Right ventricle myocardium inferior (tissue), 1 donor: ENCODE data around the gene HIVEP3. TPM values are rescaled to one million over a fixed set of nuclear protein-coding genes. Genes with fewer than 3 reads are reported as not detected.

Experiments used
- ATAC-seq: fragments of 200-7000 bp; cut with Tn5 transposase; one replicate; pipeline ENCODE4 v1.9.1; 2020; ENCODE audit warnings: mild to moderate bottlenecking, moderate library complexity
- DNase-seq: peaks from one replicate; pipeline ENCODE4 v3.0.0; 2021; ENCODE audit errors: missing footprints
- intact Hi-C: fragments of 100-400 bp; cut with DNase I; formaldehyde crosslinking; loops from one replicate; pipeline ENCODE4 v1.11.0; 2022
- total RNA-seq: library from RNA; stranded (reverse); fragmentation: NEBNext Ultra II Directional; extraction: Animal tissue kit (Norgen Biotek cat#: 25700); gene quantifications from one replicate; pipeline ENCODE4 v1.2.1, GENCODE V29; 2021
- donor health status: DM: no; HTN: yes; CAD: no; lungs with severe emphysema.

The HIVEP3 gene
- total RNA-seq, 1 donor from 2014 or later = 6.5 TPM

DNA sequence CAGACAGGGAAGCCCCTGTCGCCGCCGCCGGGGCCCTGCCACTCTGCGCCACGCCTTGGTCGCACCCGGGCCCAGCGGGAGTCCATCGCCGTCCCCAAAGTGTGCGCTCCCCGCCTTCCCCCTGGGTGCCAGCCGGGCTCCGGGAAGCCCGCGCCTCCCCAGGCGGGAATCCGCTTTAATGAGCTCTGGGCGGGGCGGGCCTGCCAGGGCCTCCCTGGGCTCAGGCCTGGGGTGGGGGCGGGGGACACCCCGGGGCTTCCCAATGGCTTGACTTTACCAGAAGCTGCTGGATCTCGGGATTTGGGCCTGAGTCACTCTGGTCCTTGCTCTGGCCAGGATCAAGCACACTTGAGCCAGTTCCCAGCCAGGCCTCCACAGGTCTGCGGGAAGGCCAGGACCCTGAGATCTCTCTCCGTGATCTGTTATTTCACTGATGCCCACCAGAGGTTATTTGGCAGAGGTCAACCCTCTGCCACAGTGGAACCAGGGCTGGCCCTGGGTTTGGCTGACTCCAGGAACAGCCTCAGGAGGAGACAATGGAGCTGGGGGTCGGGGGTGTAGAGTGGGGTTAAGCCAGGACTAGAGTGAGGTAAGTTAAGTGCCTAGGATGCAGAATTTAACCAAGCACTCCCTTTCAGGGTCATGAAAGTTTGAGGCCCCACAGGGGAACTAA is 255.8 kb downstream of the HIVEP3 start:
- no peak for DNase-seq
- intact Hi-C loops = loop anchor here (5.0 kb wide), 2 partner anchors 46 to 109 kb away; no protein-coding TSS in a partner anchor
- peak; percentile 44 for ATAC-seq

DNA sequence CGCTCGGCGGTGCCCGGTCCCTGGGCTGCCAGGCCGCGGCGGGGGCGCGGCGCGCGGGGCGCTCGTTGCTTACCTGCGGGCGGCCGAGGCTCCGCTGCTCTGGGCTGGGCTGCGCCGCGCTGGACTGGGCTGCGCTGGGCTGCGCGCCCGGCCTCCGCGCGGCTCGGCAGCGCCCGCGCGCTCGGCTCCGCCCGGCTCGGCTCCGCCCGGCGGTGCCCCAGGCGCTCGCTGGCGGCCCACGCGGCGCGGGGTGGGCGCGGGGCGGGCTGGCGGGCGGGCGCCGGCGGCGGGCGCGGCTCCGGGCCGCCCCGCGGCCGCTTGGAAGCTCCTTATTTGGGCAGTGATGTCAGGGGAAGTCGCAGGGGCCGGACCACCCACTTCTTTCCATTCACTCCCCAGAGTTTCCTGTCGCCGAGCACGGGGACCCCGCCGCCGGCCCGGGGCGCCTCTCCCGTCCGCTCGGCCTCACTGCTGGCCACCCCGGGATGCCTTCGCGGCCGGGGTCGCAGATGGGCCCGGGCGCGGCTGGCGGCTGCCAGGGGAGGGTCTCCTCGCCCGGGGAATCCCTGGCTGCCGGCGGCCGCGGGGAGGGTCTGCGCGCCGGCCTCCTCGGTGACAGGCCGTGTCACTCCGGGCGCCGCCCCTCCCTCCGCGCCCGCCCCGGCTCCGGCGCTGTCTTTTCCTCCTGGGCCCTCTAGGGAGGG is 256.5 kb downstream of the HIVEP3 start:
- intact Hi-C loops = loop anchor here (5.0 kb wide), 2 partner anchors 45 to 110 kb away; no protein-coding TSS in a partner anchor
- ATAC-seq = peak; percentile 75

DNA sequence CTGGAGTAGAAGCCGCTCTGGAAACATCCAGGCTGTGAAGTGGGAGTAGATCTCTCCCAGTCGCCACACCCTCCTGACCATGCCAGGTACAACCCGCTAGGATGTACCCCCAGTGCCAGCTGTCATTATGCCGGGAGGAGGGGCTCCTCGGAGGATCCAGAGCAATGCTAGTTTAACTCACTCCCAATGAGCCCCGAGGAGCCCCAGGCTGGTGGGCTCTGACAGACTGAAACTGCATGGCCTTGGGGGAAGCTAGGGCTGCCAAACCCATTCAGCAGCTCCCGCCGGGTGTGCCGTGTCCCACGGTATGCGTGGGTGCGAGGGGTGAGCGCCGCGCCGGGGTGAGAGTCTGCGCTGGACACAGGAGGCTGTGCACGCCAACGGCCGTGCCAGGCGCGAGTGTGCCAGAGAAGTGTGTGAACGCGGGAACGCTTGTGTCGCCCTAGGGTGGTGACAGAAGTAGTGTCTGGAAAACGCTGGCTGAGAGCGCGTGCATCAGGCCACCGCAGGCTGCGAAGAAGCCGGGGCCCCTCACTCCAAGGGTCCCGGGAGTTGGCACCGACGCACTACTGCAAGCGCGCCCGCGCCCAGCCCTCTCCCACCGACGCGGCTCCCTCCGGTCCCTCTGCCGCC is 257.2 kb downstream of the HIVEP3 start:
- ATAC-seq (no peak), DNase-seq (no peak)
- intact Hi-C loops = loop anchor here (5.0 kb wide), 2 partner anchors 44 to 111 kb away; no protein-coding TSS in a partner anchor

More for the DNA sequence above, 256.5 kb downstream of the HIVEP3 start:
- DNase-seq = peak; percentile 84

DNA sequence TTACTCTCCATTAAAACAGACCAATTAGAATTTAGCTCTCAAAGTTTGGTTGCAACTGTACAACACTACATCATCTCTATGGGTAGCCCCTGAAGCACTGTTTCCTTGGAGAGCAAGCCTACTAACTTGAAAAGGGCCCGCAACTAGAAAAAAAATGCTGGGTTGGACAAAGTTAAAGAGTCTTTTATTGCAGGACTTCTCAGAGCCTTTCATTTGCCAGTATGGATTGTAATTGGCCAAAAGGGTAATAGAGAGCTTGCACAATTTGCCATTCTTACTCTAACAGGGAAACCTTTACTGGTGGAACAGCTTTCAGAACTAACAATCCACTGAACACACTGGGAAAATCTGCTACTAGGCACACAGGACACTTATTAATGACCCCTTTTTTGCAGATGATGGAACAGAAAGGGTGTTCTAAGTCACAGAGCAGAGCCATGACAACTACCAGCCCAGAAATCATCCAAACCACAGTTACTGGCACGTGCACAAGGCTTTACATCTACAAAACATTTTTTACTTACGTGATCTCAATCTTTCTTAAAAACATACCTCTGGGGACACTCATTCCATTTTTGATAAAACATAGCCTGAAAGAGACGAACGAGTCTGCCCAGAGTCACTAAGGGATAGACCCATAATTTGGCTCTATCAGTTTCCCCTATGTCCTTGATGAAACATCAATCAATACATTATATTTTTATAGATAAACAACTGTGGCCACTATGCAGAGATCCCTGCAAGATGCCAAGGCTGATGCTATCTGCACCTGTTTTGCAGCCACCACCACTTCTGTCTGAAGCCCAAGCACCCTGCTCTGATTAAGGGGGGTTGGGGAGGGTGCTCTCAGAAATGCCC is 257.9 kb downstream of the HIVEP3 start:
- intact Hi-C loops = loop anchor here (5.0 kb wide), 2 partner anchors 43 to 112 kb away; no protein-coding TSS in a partner anchor
- DNase-seq = no peak
- no peak for ATAC-seq

DNA sequence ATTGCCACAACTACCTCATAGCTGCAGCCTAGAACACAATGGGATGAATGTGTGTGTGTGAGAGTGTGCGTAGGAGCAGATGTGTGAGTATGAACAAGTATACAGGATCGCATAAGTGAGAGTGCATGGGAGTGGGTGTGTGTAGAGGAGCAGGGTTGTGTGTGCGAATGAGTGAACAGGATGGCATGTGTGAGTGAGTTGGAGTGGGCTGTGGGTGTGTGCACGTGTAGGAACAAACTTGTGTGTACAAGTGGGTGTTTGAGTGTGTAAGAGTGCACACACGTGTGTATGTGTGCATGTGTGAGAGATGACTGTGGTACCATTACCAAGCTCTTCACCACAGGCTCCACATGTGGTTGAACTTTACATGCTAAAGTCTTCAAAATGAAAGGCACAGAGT is 258.8 kb downstream of the HIVEP3 start:
- intact Hi-C loops = loop anchor here (5.0 kb wide), 2 partner anchors 43 to 112 kb away; no protein-coding TSS in a partner anchor
- DNase-seq = no peak
- no peak for ATAC-seq

DNA sequence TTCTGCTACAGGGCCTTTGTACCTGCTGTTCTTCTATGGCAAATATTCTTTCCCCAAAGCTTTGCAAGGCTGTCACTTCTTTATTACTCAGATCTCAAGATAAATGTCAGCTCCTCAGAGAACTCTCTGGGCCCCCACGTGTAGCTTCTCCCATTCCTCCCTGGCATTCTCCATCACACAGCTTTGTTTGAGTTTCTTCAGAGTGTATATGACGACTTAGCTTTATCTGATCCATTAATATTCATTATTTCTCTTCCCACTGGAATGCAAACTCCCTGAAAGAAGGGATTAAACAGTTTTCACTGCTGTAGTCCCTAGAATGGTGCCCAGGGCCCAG is 259.6 kb downstream of the HIVEP3 start:
- intact Hi-C loops = no loop called here
- no peak for DNase-seq
- ATAC-seq = no peak

DNA sequence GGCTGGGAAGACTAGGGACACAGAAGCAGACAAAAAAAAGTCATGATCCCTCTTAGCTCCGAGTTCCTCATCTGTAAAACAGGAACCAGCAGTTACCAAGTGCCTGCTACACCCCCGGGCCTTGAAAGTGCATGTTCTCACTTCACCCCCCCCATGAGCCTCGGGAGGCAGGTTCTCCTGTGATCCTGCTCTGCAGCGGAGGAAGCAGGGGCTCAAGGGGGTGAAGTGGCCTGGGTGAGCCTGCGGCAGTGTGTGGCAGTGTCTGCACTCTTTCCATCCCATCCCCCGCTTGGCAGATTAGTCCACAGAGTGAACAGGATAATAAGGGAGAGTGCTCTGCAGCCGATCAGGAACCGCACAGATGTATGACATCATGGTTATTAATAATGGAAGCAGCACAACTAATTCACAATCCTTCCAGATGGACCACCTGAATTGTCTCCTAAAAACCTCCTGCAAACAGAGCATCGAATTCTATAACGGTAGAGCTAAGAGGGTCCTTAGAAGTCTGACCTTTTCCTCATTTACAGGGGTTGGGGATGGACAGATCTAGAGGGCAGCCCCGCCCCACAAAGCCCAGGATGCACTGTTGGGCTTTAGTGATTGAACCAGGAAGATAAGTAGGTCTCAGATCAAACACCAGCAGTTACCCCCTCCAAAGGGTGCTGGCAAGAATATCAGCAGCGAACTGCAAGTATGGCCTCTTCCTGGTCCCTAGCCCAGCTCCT is 260.1 kb downstream of the HIVEP3 start:
- intact Hi-C loops = no loop called here
- DNase-seq (no peak), ATAC-seq (no peak)

DNA sequence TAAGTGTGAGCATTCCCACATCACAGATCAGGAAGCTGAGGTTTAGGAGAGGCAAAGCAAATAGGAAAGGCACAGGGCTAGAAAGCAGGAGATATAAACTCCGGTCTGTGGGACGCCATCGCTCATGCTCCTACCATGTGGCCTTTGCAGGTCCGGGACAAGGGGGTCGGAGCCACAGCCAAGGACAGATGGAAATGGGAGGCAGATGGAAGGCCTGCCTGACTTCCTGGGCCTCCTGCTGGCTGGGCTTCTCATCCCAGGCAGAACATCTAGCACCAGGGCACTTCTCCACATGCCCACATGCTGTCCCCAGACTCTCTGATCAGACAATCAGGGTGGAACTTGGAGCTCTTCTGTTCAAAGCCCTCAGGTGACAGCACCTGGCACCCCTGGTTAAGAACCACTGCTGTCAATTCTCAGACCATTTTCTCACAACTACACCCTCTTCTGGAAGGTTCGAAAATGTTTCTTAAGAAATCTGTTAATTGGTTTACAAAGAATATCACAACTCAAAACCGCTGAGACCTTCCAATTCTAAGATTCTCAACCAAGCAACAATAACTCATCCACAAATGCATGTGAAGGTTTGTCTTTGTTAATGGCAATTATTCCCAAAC is 260.9 kb downstream of the HIVEP3 start:
- intact Hi-C loops = no loop called here
- ATAC-seq (no peak), DNase-seq (no peak)

DNA sequence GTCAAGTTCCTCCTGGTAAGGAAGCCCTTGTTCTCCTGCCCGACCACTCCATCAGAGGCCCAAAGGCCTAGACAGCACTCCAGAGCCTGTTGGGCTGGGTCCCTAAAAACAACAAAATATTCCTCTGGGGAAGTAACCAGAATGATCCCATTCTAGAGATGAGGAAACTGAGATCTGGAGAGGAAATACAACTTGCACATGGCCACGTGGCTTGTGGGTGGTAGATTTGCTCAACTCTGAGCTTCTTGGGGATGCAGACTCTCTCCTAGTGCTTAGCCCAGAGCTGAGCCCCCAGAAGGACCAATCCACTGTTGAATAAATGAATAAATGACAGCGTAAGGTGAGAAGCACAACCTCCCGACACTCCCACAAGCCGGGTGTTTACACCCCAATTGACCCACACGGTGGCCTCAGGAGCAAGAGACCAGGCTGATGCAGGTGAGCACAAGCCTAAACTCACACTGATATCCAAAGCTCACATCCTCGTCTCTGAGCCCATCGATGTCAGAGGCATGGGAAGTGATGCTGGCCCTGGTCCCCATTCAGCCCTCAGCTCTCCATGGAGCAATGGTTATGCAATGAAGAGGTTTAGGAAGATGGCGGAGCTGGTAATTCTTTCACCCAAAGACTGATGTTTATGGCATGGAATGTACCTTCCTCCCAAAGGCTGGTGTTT is 261.8 kb downstream of the HIVEP3 start:
- DNase-seq (no peak), ATAC-seq (no peak)
- intact Hi-C loops = no loop called here

DNA sequence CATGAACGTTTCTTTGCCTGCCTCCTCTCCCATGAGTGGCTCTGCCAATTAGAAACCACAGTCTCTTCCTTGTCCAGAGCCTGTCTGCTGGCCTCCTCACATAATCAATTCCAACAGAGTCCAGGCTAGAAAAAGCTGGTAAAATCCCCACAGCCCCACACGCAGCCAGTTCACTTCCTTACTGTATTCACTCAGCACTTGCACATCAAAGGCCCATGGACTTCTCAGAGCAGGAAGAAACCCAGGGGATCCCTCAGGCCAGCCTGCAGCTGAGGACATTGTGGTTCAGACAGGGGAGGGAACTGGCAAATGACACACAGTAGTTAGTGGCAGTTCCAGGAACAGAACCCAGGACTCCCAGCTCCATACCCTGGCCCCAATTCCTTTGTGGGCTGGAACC is 262.7 kb downstream of the HIVEP3 start:
- intact Hi-C loops = no loop called here
- DNase-seq (no peak), ATAC-seq (no peak)

DNA sequence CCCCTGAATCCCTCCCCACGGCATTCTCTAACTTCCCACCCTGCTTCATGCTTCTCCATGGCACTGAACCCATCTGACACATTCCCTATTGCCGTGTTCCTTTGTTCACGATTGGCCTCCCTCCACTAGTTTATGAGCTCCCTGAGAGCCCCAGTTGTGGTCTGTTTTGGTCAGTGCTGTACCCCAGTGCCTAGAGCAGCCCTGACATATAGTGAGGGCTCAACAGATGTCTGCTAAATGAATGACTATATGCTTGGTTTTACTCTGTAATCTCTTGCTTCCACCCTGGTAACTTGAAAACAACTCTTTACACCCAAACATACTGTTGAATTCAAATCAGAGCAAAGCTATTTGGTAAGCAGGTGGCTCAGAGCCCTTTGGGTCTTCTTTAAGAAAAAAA is 263.1 kb downstream of the HIVEP3 start:
- DNase-seq (no peak), ATAC-seq (no peak)
- intact Hi-C loops = no loop called here

DNA sequence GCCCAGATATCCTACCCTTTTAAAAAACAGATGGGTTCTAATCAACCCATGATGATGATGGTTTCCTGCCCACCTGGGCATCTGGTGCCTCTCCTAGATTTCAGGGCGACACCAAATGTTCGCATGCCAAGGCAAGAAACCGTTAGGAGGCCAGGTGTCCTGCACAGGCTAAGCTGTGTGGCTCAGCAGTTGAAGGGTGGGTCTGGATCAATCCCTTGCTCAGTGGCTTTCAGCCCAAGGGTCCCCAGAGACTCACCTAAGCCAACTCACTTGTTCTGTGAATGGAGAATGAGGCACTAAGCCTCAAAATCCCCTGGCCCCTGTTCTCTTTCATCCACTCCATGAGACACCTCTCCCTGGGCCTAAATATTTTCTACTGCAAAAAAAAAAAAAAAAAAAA is 265.1 kb downstream of the HIVEP3 start:
- no peak for DNase-seq
- ATAC-seq = no peak
- intact Hi-C loops = no loop called here

DNA sequence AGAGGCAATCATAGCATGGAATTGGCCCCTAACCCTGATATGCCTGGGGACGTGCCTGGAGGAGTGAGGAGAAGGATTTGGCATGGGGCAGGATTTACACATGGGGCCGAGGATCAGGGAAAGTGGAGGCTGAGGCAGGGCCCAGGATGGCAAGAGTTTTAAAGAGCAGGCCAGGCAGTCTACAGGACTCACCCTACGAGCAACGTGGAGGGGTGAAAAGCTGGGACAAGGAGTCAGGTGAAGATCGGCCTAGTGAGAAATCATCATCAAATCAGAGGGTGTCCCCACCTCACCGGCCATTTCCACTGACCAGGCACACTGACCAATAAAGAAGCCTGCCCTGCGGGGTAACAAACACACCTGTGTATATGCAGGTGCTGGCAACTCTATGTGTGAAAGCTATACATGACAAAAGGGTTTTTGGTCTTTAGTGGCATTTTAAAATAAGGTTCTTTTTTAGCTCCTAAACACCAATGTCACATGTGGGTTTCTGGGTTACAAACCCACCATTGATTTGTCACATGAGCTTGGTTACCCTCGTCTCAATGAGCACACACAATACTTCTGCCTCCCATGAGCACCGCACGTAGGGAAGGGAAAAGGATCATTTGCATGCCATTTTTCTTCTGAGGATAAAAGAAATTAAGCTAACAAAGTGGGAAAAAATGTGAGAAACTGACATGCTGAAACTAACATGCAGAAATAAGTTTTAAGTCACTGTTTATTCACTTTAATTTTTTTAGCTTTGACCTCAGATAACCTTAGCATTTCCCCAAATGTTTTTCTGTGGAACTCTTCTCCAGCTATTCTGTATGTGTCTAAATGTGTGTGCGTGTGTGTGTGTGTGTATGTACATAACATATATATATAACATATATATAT is 266.1 kb downstream of the HIVEP3 start:
- intact Hi-C loops = no loop called here
- ATAC-seq = no peak
- no peak for DNase-seq

DNA sequence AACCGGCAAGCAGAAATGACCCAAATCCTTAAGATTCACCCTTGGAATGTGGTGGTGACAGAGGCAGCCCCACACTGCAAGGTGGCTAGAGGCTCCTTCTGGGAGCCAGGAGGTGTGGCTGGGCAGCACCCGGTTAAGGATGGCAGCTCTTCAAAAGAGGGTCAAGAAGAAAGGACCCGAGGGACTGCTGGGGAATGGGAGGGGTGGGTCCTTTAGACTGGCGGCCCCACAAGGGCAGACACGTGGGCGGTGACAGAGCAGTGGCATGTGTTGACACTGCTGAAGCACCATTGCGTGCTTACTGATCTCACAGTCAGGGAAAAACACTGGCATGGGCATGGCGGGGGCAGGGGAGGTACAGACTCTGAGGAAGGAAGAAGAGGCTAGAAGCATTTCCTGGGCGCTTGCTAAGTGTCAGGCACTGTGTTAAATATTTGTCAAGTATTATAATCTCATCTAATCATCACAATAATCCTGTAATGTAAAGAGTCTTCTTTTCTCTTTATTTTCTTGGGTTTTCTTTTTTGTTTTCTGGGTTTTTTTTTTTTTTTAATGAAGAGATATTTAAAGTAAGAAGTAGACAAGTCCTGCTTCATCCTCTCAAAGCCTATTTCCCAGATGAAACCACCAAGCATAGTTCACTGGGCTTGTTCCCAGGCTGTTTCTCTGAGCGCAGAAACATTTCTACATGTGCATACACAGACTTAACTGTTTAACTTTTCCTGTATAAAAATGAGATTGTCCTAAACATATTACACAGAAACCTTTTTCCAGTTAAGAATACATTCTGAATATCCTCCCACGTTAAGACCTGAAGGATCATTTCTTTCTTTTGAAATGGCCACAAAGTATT is 268.5 kb downstream of the HIVEP3 start:
- intact Hi-C loops = no loop called here
- DNase-seq = no peak
- peak; percentile 72 for ATAC-seq

DNA sequence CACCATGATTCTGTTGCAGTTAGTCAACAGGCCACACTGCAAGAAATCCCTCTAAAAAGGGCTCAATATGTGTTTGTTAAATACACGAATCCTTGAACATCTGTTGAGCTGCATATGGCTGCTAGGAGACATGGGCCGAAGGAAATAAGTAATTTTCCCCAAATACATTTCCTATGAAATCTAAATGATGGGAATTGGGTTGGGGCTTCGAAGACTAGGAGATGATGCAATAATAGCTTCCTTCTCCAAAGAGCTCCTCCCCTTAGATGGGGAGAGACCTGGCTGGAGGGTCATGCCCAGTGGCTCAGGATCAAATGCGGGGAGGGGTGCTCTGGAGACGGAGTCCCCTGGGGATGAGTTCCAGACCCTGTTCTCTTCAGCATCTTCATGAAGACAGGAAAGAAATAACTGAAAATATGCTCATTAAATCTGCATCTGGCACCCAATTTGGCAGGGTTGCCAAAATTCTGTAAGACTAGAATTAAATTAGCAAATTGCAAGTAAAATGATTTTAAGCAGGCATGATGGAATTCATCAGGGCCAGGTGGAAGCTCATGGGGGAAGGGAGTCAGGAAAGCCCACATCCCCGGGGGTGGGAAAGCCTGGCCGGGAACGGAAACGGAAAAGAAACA is 269.2 kb downstream of the HIVEP3 start:
- ATAC-seq (no peak), DNase-seq (no peak)
- intact Hi-C loops = no loop called here
